Measurements from ENCODE around the gene RRP1B. TPM values are rescaled to one million over a fixed set of nuclear protein-coding genes. Genes with fewer than 3 reads are reported as not detected.

RRP1B gene
- total and polyA plus RNA-seq, 2 donors (not counting 1 experiment from before 2014, with no cell fraction given), result 11.7 to 20.3 TPM

DNA sequence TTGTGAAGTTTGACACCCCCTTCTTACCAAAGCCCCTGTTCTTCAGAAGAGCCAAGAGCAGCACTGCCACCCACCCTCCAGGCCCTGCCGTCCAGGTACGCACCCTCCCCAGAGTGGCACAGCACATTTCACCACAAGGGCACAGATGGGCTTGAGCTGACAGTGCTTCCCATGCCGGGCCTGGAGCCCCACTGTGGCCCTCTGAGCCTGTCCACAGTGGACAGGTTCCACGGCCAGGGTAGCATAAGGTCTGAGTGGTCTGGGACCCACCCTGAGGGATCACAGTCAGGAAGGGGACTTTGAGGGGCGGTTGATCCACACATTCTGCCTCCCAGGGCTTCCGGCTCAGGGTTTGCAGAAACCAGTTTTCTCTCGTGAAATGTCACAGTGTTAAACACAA, 31.0 kb downstream of the RRP1B start:
- Histone ChIP-seq H3K27ac (ENCODE audit: insufficient read depth, low read length) (no peak overlapping the region), H3K9ac (ENCODE audit: insufficient read depth, low read length) (no peak overlapping the region), H3K4me3 (replicated peaks in 1 of 4; ENCODE audit: control extremely low read depth in 1 of 4, insufficient read depth in 1 of 4, low read depth in 3 of 4, low read length in 4 of 4) (no peak overlapping the region), H3K4me1 (ENCODE audit: control insufficient read depth, extremely low read depth, insufficient read depth, low read length) (no peaks in the 10 kb centered on the region), H3K4me2 (ENCODE audit: extremely low read depth, insufficient read depth, low read length) (no peak overlapping the region), H2AFZ (ENCODE audit: low read length) (no peak overlapping the region), H4K20me1 (ENCODE audit: control insufficient read depth, extremely low read depth, insufficient read depth, low read length) (no peaks in the 10 kb centered on the region), H3K9me3 (ENCODE audit: control insufficient read depth, insufficient read depth, low read depth, low read length) (no peaks in the 10 kb centered on the region), H3K27me3 (ENCODE audit: control insufficient read depth, insufficient read depth, low read length) (no peaks in the 10 kb centered on the region), H3K36me3 (ENCODE audit: control insufficient read depth, insufficient read depth, low read length) (peaks cover 22% of the 10 kb centered on the region), H3K79me2 (ENCODE audit: control insufficient read depth, insufficient read depth, low read length) (no peaks in the 10 kb centered on the region)
- no peak for DNase-seq (ENCODE audit: low read depth in 2 of 2)
- no peak for TF ChIP-seq EZH2 (IDR thresholded peaks at IDR 0.05; ENCODE audit: low read length, missing control alignments)
- TF ChIP-seq, protein P1, sequence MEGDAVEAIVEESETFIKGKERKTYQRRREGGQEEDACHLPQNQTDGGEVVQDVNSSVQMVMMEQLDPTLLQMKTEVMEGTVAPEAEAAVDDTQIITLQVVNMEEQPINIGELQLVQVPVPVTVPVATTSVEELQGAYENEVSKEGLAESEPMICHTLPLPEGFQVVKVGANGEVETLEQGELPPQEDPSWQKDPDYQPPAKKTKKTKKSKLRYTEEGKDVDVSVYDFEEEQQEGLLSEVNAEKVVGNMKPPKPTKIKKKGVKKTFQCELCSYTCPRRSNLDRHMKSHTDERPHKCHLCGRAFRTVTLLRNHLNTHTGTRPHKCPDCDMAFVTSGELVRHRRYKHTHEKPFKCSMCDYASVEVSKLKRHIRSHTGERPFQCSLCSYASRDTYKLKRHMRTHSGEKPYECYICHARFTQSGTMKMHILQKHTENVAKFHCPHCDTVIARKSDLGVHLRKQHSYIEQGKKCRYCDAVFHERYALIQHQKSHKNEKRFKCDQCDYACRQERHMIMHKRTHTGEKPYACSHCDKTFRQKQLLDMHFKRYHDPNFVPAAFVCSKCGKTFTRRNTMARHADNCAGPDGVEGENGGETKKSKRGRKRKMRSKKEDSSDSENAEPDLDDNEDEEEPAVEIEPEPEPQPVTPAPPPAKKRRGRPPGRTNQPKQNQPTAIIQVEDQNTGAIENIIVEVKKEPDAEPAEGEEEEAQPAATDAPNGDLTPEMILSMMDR (conservative IDR thresholded peaks at IDR 0.05 in 1 of 2, IDR thresholded peaks at IDR 0.05 in 1 of 2; ENCODE audit: low read depth in 1 of 2, low read length in 2 of 2), result no peak

- Histone ChIP-seq H3K36me3 (ENCODE audit: control insufficient read depth, insufficient read depth, low read length) (peaks cover 22% of the 10 kb centered on the region), H3K79me2 (ENCODE audit: control insufficient read depth, insufficient read depth, low read length) (no peaks in the 10 kb centered on the region), H3K4me3 (replicated peaks in 1 of 4; ENCODE audit: control extremely low read depth in 1 of 4, insufficient read depth in 1 of 4, low read depth in 3 of 4, low read length in 4 of 4) (no peak overlapping the region), H3K27me3 (ENCODE audit: control insufficient read depth, insufficient read depth, low read length) (no peaks in the 10 kb centered on the region), H3K9ac (ENCODE audit: insufficient read depth, low read length) (no peak overlapping the region), H3K27ac (ENCODE audit: insufficient read depth, low read length) (no peak overlapping the region), H3K4me1 (ENCODE audit: control insufficient read depth, extremely low read depth, insufficient read depth, low read length) (no peaks in the 10 kb centered on the region), H2AFZ (ENCODE audit: low read length) (no peak overlapping the region), H3K4me2 (ENCODE audit: extremely low read depth, insufficient read depth, low read length) (no peak overlapping the region), H4K20me1 (ENCODE audit: control insufficient read depth, extremely low read depth, insufficient read depth, low read length) (no peaks in the 10 kb centered on the region), H3K9me3 (ENCODE audit: control insufficient read depth, insufficient read depth, low read depth, low read length) (no peaks in the 10 kb centered on the region)
- TF ChIP-seq, protein P1 (conservative IDR thresholded peaks at IDR 0.05 in 1 of 2, IDR thresholded peaks at IDR 0.05 in 1 of 2; ENCODE audit: low read depth in 1 of 2, low read length in 2 of 2), result no peak
- TF ChIP-seq EZH2 (IDR thresholded peaks at IDR 0.05; ENCODE audit: low read length, missing control alignments), result no peak
- DNase-seq (ENCODE audit: low read depth in 2 of 2), result no peak
Measured at GRCh38 chr21:43691086-43691795, 31.9 kb downstream of the RRP1B start.

DNA sequence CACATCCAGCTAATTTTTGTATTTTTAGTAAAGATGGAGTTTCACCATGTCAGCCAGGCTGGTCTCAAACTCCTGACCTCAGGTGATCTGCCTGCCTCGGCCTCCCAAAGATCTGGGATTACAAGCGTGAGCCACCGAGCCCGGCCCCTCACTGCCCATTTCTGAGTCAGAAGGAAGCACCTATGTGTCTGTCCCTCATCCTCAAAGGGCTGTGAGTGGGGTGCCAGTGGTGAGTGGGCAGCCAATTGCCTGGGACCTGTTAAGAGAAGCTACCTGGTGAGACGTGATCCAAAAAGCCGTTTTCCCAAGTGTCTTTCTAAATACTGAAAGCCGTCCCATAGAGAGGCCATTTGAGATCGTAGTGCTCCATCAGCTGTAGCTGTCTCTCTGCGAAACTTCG, 32.4 kb downstream of the RRP1B start:
- no peak for DNase-seq (ENCODE audit: low read depth in 2 of 2)
- no peak overlapping the region for H3K27ac ChIP-seq (ENCODE audit: insufficient read depth, low read length)
- no peak overlapping the region for H3K4me3 ChIP-seq (replicated peaks in 1 of 4; ENCODE audit: control extremely low read depth in 1 of 4, insufficient read depth in 1 of 4, low read depth in 3 of 4, low read length in 4 of 4)
- no peaks in the 10 kb centered on the region for H3K9me3 ChIP-seq (ENCODE audit: control insufficient read depth, insufficient read depth, low read depth, low read length)
- H3K4me2 ChIP-seq (ENCODE audit: extremely low read depth, insufficient read depth, low read length), result no peak overlapping the region
- H3K9ac ChIP-seq (ENCODE audit: insufficient read depth, low read length), result no peak overlapping the region
- H2AFZ ChIP-seq (ENCODE audit: low read length), result no peak overlapping the region
- peaks cover 22% of the 10 kb centered on the region for H3K36me3 ChIP-seq (ENCODE audit: control insufficient read depth, insufficient read depth, low read length)
- H3K27me3 ChIP-seq (ENCODE audit: control insufficient read depth, insufficient read depth, low read length), result no peaks in the 10 kb centered on the region
- H3K79me2 ChIP-seq (ENCODE audit: control insufficient read depth, insufficient read depth, low read length), result no peaks in the 10 kb centered on the region
- no peaks in the 10 kb centered on the region for H3K4me1 ChIP-seq (ENCODE audit: control insufficient read depth, extremely low read depth, insufficient read depth, low read length)
- TF ChIP-seq EZH2 (IDR thresholded peaks at IDR 0.05; ENCODE audit: low read length, missing control alignments), result no peak
- TF ChIP-seq, protein P1 (conservative IDR thresholded peaks at IDR 0.05 in 1 of 2, IDR thresholded peaks at IDR 0.05 in 1 of 2; ENCODE audit: low read depth in 1 of 2, low read length in 2 of 2), result no peak
- H4K20me1 ChIP-seq (ENCODE audit: control insufficient read depth, extremely low read depth, insufficient read depth, low read length), result no peaks in the 10 kb centered on the region
